Bronchial epithelial cell (primary cell): ENCODE results near the gene DNMT3L. TPM values are rescaled to one million over a fixed set of nuclear protein-coding genes. Genes with fewer than 3 reads are reported as not detected.
"Not testable (repeated sequence)": the region's sequence is repeated elsewhere in the genome, so short reads cannot be mapped to it uniquely, and the experiment has no call there.

Experiments used
- DNase-seq: peaks from one replicate; pipeline ENCODE4 v3.0.0-alpha.2; 2010; ENCODE audit warnings: low read depth
- FAIRE-seq: peaks from 2 replicates; lab custom pipeline; 2011; peaks lifted over from hg19 to GRCh38; lab: Jason Lieb, UNC
- H3K27me3 ChIP-seq: 2 replicates; pipeline ENCODE4 v1.5.1; 2011; ENCODE audit warnings: low read length; ENCODE audit not compliant: control insufficient read depth, insufficient read depth
- H3K36me3 ChIP-seq: 2 replicates; pipeline ENCODE4 v1.5.1; 2011; ENCODE audit warnings: low read length; ENCODE audit not compliant: control insufficient read depth, insufficient read depth
- H3K4me3 ChIP-seq: 2 replicates; pipeline ENCODE4 v1.5.1; 2011; ENCODE audit warnings: mild to moderate bottlenecking, low read depth, low read length, control low read depth
- CTCF ChIP-seq: IDR thresholded peaks from 2 replicates; pipeline ENCODE4 v1.5.1; 2011; ENCODE audit warnings: mild to moderate bottlenecking, moderate library complexity, low read length, control low read depth, inconsistent platforms; ENCODE audit not compliant: insufficient read depth, severe bottlenecking
- total RNA-seq: library from RNA; depleted of rRNA; stranded (reverse); fragments of >200 nt; gene quantifications from 2 replicates; pipeline ENCODE4 v1.2.1, GENCODE V29; 2014

Gene DNMT3L
- total RNA-seq, 1 donor from 2014 or later, result not detected

DNA sequence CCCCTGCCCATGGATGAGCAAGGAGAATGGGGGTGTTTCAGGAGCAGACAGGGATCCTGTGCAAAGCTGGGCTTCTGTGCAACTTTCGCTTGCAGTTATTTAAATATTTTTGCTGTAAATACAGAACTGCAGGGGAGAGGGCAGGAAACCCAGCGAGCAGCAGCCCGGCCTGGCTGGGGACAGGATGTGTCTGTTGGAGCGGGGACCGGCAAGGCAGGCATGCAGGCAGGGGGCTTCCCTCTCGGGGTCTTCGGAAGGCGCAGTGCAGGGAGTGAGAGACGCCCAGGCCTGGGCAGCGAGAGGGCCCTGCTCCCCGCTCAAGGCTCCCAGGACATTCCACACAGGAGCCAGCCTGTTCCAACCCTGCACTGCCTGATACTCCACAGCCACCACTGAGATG lies 22.3 kb upstream of the DNMT3L start:
- no peak for FAIRE-seq
- H3K36me3 ChIP-seq, result no peaks in the 10 kb centered on the region
- TF ChIP-seq CTCF, result no peak
- peaks cover 9% of the 10 kb centered on the region for H3K27me3 ChIP-seq
- DNase-seq, result no peak
- H3K4me3 ChIP-seq, result no peak overlapping the region

GRCh38 chr21:44283211-44283785 lies 21.6 kb upstream of the DNMT3L start:
- not testable (repeated sequence) for H3K27me3 ChIP-seq, H3K4me3 ChIP-seq, H3K36me3 ChIP-seq, FAIRE-seq, DNase-seq

DNA sequence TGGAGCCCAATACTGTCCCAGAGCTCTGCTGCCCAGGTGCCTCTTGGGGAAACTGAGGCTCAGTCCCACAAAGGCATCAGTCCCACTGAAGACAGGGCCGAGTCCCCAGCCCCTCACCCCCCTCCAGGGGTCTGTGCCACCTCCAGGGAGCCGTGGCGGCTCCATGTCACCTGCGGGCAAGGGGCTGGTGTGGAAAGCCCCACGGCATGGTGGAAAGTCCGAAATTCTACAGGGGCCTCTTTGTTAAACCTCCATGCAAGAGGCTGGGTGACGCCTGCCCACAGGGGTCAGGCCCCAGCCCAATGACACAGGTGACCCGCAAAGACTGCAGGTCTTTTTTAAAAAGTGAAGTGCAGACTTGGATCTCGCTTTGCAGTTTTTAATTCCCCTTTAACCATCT lies 20.7 kb upstream of the DNMT3L start:
- no peak for TF ChIP-seq CTCF
- Histone ChIP-seq H3K4me3 (no peak overlapping the region), H3K27me3 (peaks cover 9% of the 10 kb centered on the region), H3K36me3 (no peaks in the 10 kb centered on the region)
- DNase-seq (no peak), FAIRE-seq (no peak)

DNA sequence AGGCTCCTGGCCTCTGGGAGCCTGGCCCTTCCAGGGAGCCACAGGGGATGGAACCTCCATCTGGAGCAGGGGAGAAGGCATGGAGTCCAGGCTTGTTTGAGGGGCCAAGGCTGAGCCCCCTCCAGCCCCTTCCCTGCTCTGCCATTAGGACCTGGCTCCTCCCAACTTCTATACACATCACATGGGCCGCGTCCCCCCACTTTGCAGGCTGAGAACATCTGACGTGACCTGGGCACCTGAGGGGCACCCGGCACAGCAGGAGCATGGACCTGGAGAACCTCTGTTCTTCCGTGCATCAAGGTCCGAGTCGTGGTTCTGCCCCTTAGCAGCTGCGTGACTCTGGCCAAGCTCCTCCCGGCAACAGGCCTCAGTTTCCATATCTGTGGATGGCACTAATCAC lies 20.1 kb upstream of the DNMT3L start:
- Histone ChIP-seq H3K4me3 (no peak overlapping the region), H3K36me3 (no peaks in the 10 kb centered on the region), H3K27me3 (peaks cover 9% of the 10 kb centered on the region)
- no peak for TF ChIP-seq CTCF
- DNase-seq, result no peak
- FAIRE-seq, result no peak

DNA sequence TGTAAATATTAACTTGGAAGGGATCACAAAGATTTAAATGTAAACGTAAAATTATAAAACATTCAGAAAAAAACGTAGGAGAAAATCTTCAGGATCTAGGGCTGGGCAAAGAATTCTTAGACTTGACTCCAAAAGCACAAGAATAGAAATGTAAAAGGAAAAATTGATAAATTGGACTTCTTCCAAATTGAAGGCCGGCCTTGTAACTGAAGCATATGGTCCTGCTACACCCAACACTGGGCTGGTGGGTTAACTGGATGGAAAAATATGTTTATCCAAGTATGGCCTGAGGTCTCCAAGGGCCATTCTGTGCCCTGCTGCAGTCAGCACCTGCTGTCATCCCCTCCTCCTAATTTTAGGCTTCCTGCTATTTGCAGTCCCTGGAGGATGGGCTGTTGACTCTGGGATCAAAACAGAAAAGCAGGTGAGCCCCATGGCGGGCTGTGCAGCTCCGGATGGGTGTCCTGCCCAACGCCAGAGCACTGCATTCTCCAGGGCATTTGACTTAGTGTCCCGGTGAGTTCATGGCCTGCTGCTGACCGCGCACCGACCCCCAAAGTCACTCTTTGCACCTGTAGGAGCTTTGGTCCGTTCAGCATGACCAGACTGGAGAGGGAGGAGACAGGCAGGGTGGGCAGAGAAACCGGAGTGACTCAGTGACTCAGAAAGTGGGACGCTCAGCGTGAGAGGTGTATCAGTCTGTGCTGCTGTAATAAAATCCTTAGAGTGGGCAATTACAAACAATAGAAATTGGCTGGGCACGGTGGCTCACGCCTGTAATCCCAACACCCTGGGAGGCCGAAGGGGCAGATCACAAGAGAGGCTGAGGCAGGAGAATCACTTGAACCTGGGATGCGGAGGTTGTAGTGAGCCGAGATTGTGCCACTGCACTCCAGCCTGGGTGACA lies 17.9 kb upstream of the DNMT3L start:
- no peak for TF ChIP-seq CTCF
- FAIRE-seq, result no peak
- Histone ChIP-seq H3K36me3 (no peaks in the 10 kb centered on the region), H3K27me3 (peaks cover 4% of the 10 kb centered on the region), H3K4me3 (no peak overlapping the region)
- no peak for DNase-seq

GRCh38 chr21:44275041-44275440 lies 13.3 kb upstream of the DNMT3L start:
- FAIRE-seq (no peak), DNase-seq (no peak)
- Histone ChIP-seq H3K27me3 (no peaks in the 10 kb centered on the region), H3K4me3 (no peak overlapping the region), H3K36me3 (no peaks in the 10 kb centered on the region)
- no peak for TF ChIP-seq CTCF
